Keratinocyte (primary cell): ENCODE results near the gene REPIN1.

Experiments used
- CTCF ChIP-seq, 3 experiments: IDR thresholded peaks in 1 of 3; conservative IDR thresholded peaks in 1 of 3; optimal IDR thresholded peaks in 1 of 3; 2 replicates in 2 of 3; 3 replicates in 1 of 3; pipeline versions ENCODE3 to v1.5.1; 2011; ENCODE audit warnings: low read length in 3 of 3, mild to moderate bottlenecking in 3 of 3, moderate library complexity in 2 of 3, control low read depth in 1 of 3, inconsistent platforms in 1 of 3; ENCODE audit not compliant: insufficient read depth in 2 of 3; ENCODE audit errors: extremely low read depth in 1 of 3
- EZH2 ChIP-seq: IDR thresholded peaks from one replicate; pipeline ENCODE4 v1.6.1; 2012; ENCODE audit warnings: inconsistent platforms, mild to moderate bottlenecking, low read length, moderate library complexity

- TF ChIP-seq CTCF (optimal IDR thresholded peaks at IDR 0.05 in 1 of 3, IDR thresholded peaks at IDR 0.05 in 1 of 3, conservative IDR thresholded peaks at IDR 0.05 in 1 of 3; ENCODE audit: extremely low read depth in 1 of 3, insufficient read depth in 2 of 3, low read length in 3 of 3) (peak; percentile 16 to 70 (median 53)), EZH2 (no peak)
Measured at GRCh38 chr7:150356265-150356897, 12.2 kb upstream of the REPIN1 start.
